GM03348 (cell line): ENCODE results near the gene ATXN7L1.
"Not testable (repeated sequence)": the region's sequence is repeated elsewhere in the genome, so short reads cannot be mapped to it uniquely, and the experiment has no call there.

Experiments
- DNase-seq: peaks from one replicate; pipeline ENCODE4 v3.0.0; 2012; ENCODE audit warnings: low spot score

ATXN7L1 gene

GRCh38 chr7:105857009-105857952, 19.1 kb downstream of the ATXN7L1 start:
- no peak for DNase-seq

GRCh38 chr7:105854498-105854897, 21.9 kb downstream of the ATXN7L1 start:
- DNase-seq = peak; percentile 13

GRCh38 chr7:105853931-105854419, 22.4 kb downstream of the ATXN7L1 start:
- DNase-seq = peak; percentile 61

- no peak for DNase-seq
Measured at GRCh38 chr7:105851064-105851463, 25.3 kb downstream of the ATXN7L1 start.

- DNase-seq = no peak
Measured at GRCh38 chr7:105849122-105849855, 27.1 kb downstream of the ATXN7L1 start.

GRCh38 chr7:105846404-105846803, 30.0 kb downstream of the ATXN7L1 start:
- DNase-seq = no peak

- DNase-seq = not testable (repeated sequence)
Measured at GRCh38 chr7:105844681-105845080, 31.7 kb downstream of the ATXN7L1 start.

GRCh38 chr7:105841866-105842265, 34.5 kb downstream of the ATXN7L1 start:
- DNase-seq = no peak

GRCh38 chr7:105840981-105841749, 35.2 kb downstream of the ATXN7L1 start:
- no peak for DNase-seq

- no peak for DNase-seq
Measured at GRCh38 chr7:105839266-105839665, 37.1 kb downstream of the ATXN7L1 start.

GRCh38 chr7:105838627-105839231, 37.7 kb downstream of the ATXN7L1 start:
- DNase-seq = peak; percentile 80

- no peak for DNase-seq
Measured at GRCh38 chr7:105837765-105838626, 38.4 kb downstream of the ATXN7L1 start.

- DNase-seq = no peak
Measured at GRCh38 chr7:105835441-105835840, 41.0 kb downstream of the ATXN7L1 start.

GRCh38 chr7:105831824-105832535, 44.4 kb downstream of the ATXN7L1 start:
- DNase-seq = no peak

GRCh38 chr7:105831302-105831620, 45.1 kb downstream of the ATXN7L1 start:
- DNase-seq = no peak

GRCh38 chr7:105830405-105831301, 45.7 kb downstream of the ATXN7L1 start:
- peak; percentile 89 for DNase-seq

- DNase-seq = peak; percentile 38
Measured at GRCh38 chr7:105829681-105830322, 46.6 kb downstream of the ATXN7L1 start.

GRCh38 chr7:105828141-105828540, 48.3 kb downstream of the ATXN7L1 start:
- DNase-seq = no peak
